NCI-H1694 treated with DMSO at 0.1 percent for 48 hours (cell line): ENCODE results near the gene PRPH.

Experiments used
- DNase-seq: peaks from one replicate; lab custom pipeline; 2025; lab: John Stamatoyannopoulos, UW

The PRPH gene

GRCh38 chr12:49346659-49347310, 51.8 kb downstream of the PRPH start, which contains the start of gene DNAJC22:
DNAJC22 (plus strand) TSS chr12:49346888; CDS start chr12:49348873, 1,985 bp downstream.
- no peak for DNase-seq

- peak; percentile 31 for DNase-seq
Observed at GRCh38 chr12:49347311-49348193, 52.6 kb downstream of the PRPH start.
